Measurements from ENCODE around the gene FEM1B. TPM values are rescaled to one million over a fixed set of nuclear protein-coding genes. Genes with fewer than 3 reads are reported as not detected.

The FEM1B gene
- total RNA-seq: 43.6 and 54.9 TPM in 2 replicates

GRCh38 chr15:68277603-68278344 is at the start of gene FEM1B:
Gene FEM1B (plus strand): TSS chr15:68277745. CDS start chr15:68278418, 673 bp downstream.

GRCh38 chr15:68229386-68230156 is 48.0 kb upstream of the FEM1B start, which contains the start of gene CLN6:
Gene CLN6 (minus strand): TSS chr15:68229728. CDS start chr15:68229584, 144 bp downstream.

Other genes starting within 250 kb of the FEM1B start
- 6.0 and 10.0 TPM in 2 replicates for gene PIAS1, start 223.4 kb upstream of the FEM1B start, total RNA-seq
- 3.0 TPM in 2 replicates for gene CALML4, start 72.4 kb upstream of the FEM1B start, total RNA-seq
- 10.4 and 11.1 TPM in 2 replicates for gene CLN6, start 48.0 kb upstream of the FEM1B start, total RNA-seq
- 0.54 and 25.9 TPM in 2 replicates for gene ITGA11, start 154.4 kb downstream of the FEM1B start, total RNA-seq